Panc1 (cell line): ENCODE results near the gene DLG3. TPM values are rescaled to one million over a fixed set of nuclear protein-coding genes. Genes with fewer than 3 reads are reported as not detected.

Experiments
- ATAC-seq: fragments of 200-7000 bp; cut with Tn5 transposase; 2 replicates; pipeline ENCODE4 v1.9.1; 2020; ENCODE audit warnings: mild to moderate bottlenecking, moderate library complexity
- BruUV-seq: library from RNA; stranded (reverse); fragments of 400-500 nt; replicated peaks from 2 replicates; lab custom pipeline; 2021; lab: Mats Ljungman, UMichigan
- CTCF ChIA-PET: fragments of 300-600 bp; sonication (Branson Sonifier 250); formaldehyde crosslinking; loops from one replicate; lab custom pipeline; 2022; ENCODE audit warnings: antibody characterized with exemption; lab: Charles Lee
- POLR2A ChIA-PET: fragments of 300-600 bp; sonication (Branson Sonifier 250); formaldehyde crosslinking; loops from one replicate; lab custom pipeline; 2022; ENCODE audit warnings: antibody characterized with exemption; lab: Charles Lee
- DNase-seq: peaks from one replicate; pipeline ENCODE4 v3.0.0-alpha.2; 2010; ENCODE audit warnings: low read depth, low spot score
- H3K27ac ChIP-seq: 2 replicates; pipeline ENCODE4 v1.5.1; 2011; ENCODE audit warnings: mild to moderate bottlenecking, low read length, inconsistent platforms
- H3K27me3 ChIP-seq: fragments of 200-500 bp; sonication (Bioruptor generic); 2 replicates; pipeline ENCODE4 v1.6.0; 2014; ENCODE audit warnings: low read length, inconsistent platforms; ENCODE audit not compliant: control insufficient read depth, insufficient read depth
- H3K36me3 ChIP-seq: fragments of 200-500 bp; sonication (Bioruptor generic); 2 replicates; pipeline ENCODE4 v1.5.1; 2014; ENCODE audit warnings: inconsistent platforms, mild to moderate bottlenecking, low read length, moderate library complexity; ENCODE audit not compliant: control insufficient read depth, insufficient read depth
- H3K4me1 ChIP-seq: 2 replicates; pipeline ENCODE4 v1.5.1; 2011; ENCODE audit warnings: inconsistent platforms, mild to moderate bottlenecking, low read length, moderate library complexity; ENCODE audit not compliant: control insufficient read depth, insufficient read depth
- H3K4me3 ChIP-seq, 2 experiments: 2 replicates each; pipeline ENCODE4 v1.5.1; 2011 to 2012; ENCODE audit warnings: low read depth in 2 of 2, low read length in 2 of 2, mild to moderate bottlenecking in 2 of 2, inconsistent platforms in 1 of 2, moderate library complexity in 1 of 2
- H3K9me3 ChIP-seq: fragments of 200-500 bp; sonication (Bioruptor generic); 2 replicates; pipeline ENCODE4 v1.5.1; 2014; ENCODE audit warnings: low read depth, mild to moderate bottlenecking, inconsistent platforms, low read length, moderate library complexity; ENCODE audit not compliant: control insufficient read depth, insufficient read depth
- POLR2AphosphoS5 ChIP-seq: IDR thresholded peaks from 2 replicates; pipeline ENCODE4 v1.6.1; 2012; ENCODE audit warnings: mild to moderate bottlenecking, low read depth, low read length, moderate library complexity
- SIN3A ChIP-seq: IDR thresholded peaks from 2 replicates; pipeline ENCODE4 v1.6.1; 2012; ENCODE audit warnings: low read depth, mild to moderate bottlenecking, low read length, moderate library complexity, borderline replicate concordance; ENCODE audit not compliant: insufficient read depth
- TCF7L2 ChIP-seq: IDR thresholded peaks from 2 replicates; pipeline ENCODE4 v1.6.1; 2011; ENCODE audit warnings: mild to moderate bottlenecking, low read depth, low read length, inconsistent platforms
- in situ Hi-C: cut with HindIII; loops from 2 replicates; pipeline ENCODE4 v1.10.0; 2016; ENCODE audit warnings: low sequenced_read_pairs, low pct_unique_long_range_greater_than_20kb
- intact Hi-C: fragments of 100-400 bp; cut with micrococcal nuclease; formaldehyde crosslinking; loops from one replicate; pipeline ENCODE4 v1.10.0; 2022; ENCODE audit not compliant: unreplicated experiment
- total RNA-seq: library from RNA; stranded (reverse); gene quantifications from one replicate; pipeline ENCODE4 v1.2.1, GENCODE V29; 2021; ENCODE audit not compliant: unreplicated experiment
- TF ChIP-seq, protein P1 (sequence below), 2 experiments: IDR thresholded peaks; 2 replicates each; pipeline ENCODE4 v1.6.1; 2011 to 2012; ENCODE audit warnings: low read depth in 2 of 2, control low read depth in 1 of 2, low read length in 1 of 2, mild to moderate bottlenecking in 1 of 2, moderate library complexity in 1 of 2; ENCODE audit not compliant: insufficient read depth in 1 of 2
- TF ChIP-seq, protein P2 (sequence below): fragments of 450-650 bp; IDR thresholded peaks from 2 replicates; pipeline ENCODE4 v1.5.1; 2017; ENCODE audit warnings: mild to moderate bottlenecking

The DLG3 gene
- total RNA-seq, 1 experiment from 2014 or later = 3.0 TPM

DNA sequence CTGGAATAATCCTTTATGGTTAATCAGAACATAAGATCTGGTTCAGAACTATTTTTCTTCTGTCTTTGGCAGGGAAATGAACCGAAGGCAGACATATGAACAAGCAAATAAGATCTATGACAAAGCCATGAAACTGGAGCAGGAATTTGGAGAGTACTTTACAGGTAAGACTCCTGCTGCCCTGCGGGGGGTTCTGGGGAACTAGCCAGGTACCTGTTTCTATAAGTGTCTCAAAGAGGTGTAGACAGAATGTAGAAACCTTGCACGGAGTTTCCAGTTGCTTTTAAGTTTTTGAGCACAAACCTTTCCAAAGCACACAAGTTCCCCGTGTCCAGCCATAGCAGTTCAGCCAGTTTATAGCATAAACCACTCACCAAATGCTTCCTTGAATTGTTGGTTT lies 56.2 kb downstream of the DLG3 start:
- Histone ChIP-seq H3K36me3 (no peaks in the 10 kb centered on the region), H3K9me3 (no peaks in the 10 kb centered on the region), H3K4me3 (no peak overlapping the region), H3K27ac (no peak overlapping the region), H3K27me3 (no peaks in the 10 kb centered on the region), H3K4me1 (no peaks in the 10 kb centered on the region)
- intact Hi-C loops = no loop called here
- no TSS peak for BruUV-seq
- TF ChIP-seq, protein P1, sequence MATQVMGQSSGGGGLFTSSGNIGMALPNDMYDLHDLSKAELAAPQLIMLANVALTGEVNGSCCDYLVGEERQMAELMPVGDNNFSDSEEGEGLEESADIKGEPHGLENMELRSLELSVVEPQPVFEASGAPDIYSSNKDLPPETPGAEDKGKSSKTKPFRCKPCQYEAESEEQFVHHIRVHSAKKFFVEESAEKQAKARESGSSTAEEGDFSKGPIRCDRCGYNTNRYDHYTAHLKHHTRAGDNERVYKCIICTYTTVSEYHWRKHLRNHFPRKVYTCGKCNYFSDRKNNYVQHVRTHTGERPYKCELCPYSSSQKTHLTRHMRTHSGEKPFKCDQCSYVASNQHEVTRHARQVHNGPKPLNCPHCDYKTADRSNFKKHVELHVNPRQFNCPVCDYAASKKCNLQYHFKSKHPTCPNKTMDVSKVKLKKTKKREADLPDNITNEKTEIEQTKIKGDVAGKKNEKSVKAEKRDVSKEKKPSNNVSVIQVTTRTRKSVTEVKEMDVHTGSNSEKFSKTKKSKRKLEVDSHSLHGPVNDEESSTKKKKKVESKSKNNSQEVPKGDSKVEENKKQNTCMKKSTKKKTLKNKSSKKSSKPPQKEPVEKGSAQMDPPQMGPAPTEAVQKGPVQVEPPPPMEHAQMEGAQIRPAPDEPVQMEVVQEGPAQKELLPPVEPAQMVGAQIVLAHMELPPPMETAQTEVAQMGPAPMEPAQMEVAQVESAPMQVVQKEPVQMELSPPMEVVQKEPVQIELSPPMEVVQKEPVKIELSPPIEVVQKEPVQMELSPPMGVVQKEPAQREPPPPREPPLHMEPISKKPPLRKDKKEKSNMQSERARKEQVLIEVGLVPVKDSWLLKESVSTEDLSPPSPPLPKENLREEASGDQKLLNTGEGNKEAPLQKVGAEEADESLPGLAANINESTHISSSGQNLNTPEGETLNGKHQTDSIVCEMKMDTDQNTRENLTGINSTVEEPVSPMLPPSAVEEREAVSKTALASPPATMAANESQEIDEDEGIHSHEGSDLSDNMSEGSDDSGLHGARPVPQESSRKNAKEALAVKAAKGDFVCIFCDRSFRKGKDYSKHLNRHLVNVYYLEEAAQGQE (IDR thresholded peaks at IDR 0.05; ENCODE audit: insufficient read depth in 1 of 2, low read depth in 2 of 2, low read length in 1 of 2) = no peak
- no peak for TF ChIP-seq SIN3A
- no peak for TF ChIP-seq TCF7L2
- TF ChIP-seq, protein P2, sequence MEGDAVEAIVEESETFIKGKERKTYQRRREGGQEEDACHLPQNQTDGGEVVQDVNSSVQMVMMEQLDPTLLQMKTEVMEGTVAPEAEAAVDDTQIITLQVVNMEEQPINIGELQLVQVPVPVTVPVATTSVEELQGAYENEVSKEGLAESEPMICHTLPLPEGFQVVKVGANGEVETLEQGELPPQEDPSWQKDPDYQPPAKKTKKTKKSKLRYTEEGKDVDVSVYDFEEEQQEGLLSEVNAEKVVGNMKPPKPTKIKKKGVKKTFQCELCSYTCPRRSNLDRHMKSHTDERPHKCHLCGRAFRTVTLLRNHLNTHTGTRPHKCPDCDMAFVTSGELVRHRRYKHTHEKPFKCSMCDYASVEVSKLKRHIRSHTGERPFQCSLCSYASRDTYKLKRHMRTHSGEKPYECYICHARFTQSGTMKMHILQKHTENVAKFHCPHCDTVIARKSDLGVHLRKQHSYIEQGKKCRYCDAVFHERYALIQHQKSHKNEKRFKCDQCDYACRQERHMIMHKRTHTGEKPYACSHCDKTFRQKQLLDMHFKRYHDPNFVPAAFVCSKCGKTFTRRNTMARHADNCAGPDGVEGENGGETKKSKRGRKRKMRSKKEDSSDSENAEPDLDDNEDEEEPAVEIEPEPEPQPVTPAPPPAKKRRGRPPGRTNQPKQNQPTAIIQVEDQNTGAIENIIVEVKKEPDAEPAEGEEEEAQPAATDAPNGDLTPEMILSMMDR = no peak
- no peak for TF ChIP-seq POLR2AphosphoS5
- ChIA-PET POLR2A (no interaction called here), CTCF (no interaction called here)
- ATAC-seq (no peak), DNase-seq (no peak)
- in situ Hi-C loops = no loop called here

DNA sequence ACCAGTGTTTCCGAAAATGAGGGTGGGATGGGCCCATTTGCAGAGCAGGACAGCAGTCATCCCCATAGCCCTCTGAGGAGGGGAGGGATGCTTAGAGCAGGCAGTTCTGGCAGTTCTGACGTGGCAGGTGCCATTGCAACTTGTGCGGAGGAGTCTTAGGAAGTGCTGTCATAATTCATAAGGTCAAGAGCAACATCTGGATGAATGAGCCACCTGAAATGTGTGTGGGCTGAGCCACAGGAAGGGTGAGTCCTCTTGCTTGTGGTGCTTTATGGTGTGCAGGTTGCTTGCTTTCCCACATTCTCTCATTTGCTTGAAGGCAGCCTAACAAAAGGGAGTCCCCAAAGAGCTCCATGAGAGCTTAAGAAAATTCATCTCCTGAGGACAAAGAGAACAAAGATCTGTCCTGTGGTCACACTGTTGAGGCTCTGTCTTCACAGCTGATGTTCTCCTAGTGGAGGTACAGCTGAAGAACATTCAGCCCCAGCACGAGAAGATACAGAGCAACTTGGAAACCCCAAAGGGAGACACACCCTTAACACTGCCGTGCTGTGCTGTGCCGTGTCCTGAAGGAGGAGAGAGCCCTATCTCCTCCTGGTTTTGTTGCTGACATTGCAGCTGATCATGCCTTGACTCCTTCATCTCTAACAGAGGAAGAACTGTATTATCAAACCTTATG lies 60.3 kb downstream of the DLG3 start:
- DNase-seq = no peak
- no TSS peak for BruUV-seq
- Histone ChIP-seq H3K36me3 (no peaks in the 10 kb centered on the region), H3K27me3 (no peaks in the 10 kb centered on the region), H3K9me3 (no peaks in the 10 kb centered on the region), H3K27ac (no peak overlapping the region), H3K4me3 (no peak overlapping the region), H3K4me1 (no peaks in the 10 kb centered on the region)
- no peak for ATAC-seq
- POLR2A ChIA-PET = no interaction called here
- intact Hi-C loops = no loop called here
- CTCF ChIA-PET = no interaction called here
- TF ChIP-seq, protein P1 (IDR thresholded peaks at IDR 0.05; ENCODE audit: insufficient read depth in 1 of 2, low read depth in 2 of 2, low read length in 1 of 2) = no peak
- TF ChIP-seq SIN3A = no peak
- TF ChIP-seq, protein P2 = no peak
- no peak for TF ChIP-seq POLR2AphosphoS5
- TF ChIP-seq TCF7L2 = no peak
- in situ Hi-C loops = no loop called here
